ENCODE measurements around the gene PPM1H.

GRCh38 chr12:62701492-62701891 lies 233.5 kb downstream of the PPM1H start:
- no peak for TF ChIP-seq CTCF (conservative IDR thresholded peaks at IDR 0.05; ENCODE audit: low read length)
- no peak for TF ChIP-seq EZH2phosphoT487 (IDR thresholded peaks at IDR 0.05; ENCODE audit: borderline replicate concordance)

Measured in Loucy (cell line).